B cell (primary cell): ENCODE results near the gene GRM8.

ENCODE experiments used
- EZH2 ChIP-seq: IDR thresholded peaks from 2 replicates; pipeline ENCODE4 v1.6.1; 2012; ENCODE audit warnings: borderline replicate concordance, low read depth, mild to moderate bottlenecking, moderate library complexity, low read length; ENCODE audit not compliant: insufficient read depth, poor library complexity, severe bottlenecking
- TF ChIP-seq, protein P1 (sequence below): fragments of 200-600 bp; IDR thresholded peaks from one replicate; pipeline ENCODE4 v1.8.0; 2022; ENCODE audit warnings: antibody characterized with exemption, mild to moderate bottlenecking

DNA sequence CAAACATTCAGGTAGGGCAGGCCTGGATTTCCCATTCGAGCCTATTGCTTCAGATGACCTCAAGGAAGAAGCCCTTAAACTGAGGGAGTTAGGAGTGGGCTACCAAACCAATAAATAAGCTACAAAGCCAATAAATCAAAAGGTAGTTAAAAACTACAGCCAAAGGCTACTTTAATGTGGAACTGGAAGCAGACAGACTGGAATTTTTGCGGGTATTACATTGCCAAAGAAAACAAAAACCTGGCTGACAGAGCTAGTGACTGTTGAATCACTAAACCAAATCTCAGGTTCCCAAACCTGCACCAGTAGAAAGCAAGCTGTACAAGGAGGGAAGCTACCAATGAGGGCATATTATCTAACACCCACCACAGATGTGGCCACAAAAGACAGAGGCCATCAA is 315.6 kb downstream of the GRM8 start:
- TF ChIP-seq, protein P1, sequence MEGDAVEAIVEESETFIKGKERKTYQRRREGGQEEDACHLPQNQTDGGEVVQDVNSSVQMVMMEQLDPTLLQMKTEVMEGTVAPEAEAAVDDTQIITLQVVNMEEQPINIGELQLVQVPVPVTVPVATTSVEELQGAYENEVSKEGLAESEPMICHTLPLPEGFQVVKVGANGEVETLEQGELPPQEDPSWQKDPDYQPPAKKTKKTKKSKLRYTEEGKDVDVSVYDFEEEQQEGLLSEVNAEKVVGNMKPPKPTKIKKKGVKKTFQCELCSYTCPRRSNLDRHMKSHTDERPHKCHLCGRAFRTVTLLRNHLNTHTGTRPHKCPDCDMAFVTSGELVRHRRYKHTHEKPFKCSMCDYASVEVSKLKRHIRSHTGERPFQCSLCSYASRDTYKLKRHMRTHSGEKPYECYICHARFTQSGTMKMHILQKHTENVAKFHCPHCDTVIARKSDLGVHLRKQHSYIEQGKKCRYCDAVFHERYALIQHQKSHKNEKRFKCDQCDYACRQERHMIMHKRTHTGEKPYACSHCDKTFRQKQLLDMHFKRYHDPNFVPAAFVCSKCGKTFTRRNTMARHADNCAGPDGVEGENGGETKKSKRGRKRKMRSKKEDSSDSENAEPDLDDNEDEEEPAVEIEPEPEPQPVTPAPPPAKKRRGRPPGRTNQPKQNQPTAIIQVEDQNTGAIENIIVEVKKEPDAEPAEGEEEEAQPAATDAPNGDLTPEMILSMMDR, result no peak
- TF ChIP-seq EZH2, result no peak
